HG03045 (cell line): ENCODE data around the gene FPGT.
"Not testable (repeated sequence)": the region's sequence is repeated elsewhere in the genome, so short reads cannot be mapped to it uniquely, and the experiment has no call there.

Source experiments
- ATAC-seq: cut with Tn5 transposase; IDR thresholded peaks from one replicate; pipeline ENCODE4 v1.9.1; 2021; ENCODE audit warnings: mild to moderate bottlenecking, moderate library complexity; ENCODE audit not compliant: unreplicated experiment

The FPGT gene

DNA sequence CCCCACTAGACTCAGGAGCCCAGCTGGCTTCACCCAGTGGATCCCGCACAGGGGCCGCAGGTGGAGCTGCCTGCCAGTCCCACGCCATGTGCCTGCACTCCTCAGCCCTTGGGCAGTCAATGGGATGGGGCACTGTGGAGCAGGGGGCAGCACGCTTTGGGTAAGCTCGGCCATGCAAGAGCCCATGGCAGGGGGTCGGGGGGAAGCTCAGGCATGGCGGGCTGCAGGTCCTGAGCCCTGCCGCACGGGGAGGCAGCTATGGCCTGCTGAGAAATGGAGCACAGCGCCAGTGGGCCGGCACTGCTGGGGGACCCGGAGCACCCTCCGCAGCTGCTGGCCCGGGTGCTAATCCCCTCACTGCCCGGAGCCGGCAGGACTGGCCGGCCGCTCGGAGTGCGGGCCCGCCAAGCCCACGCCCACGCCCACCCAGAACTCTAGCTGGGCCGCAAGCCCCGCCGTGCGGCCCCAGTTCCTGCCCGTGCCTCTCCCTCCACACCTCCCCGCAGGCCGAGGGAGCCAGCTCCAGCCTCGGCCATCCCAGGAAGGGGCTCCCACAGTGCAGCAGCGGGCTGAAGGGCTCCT lies 55.3 kb downstream of the FPGT start:
- ATAC-seq, result not testable (repeated sequence)
